HEK293 (cell line): ENCODE measurements around the gene AFAP1L2.

Experiments
- CTCF ChIA-PET: fragments of 350-600 bp; formaldehyde crosslinking; extraction: SDS; loops from one replicate; lab custom pipeline; 2021; ENCODE audit warnings: antibody characterized with exemption; lab: Yijun Ruan, JAX
- POLR2A ChIA-PET: fragments of 300-600 bp; formaldehyde crosslinking; extraction: SDS; loops from one replicate; lab custom pipeline; 2020; ENCODE audit warnings: antibody characterized with exemption, inconsistent platforms; lab: Yijun Ruan, JAX
- H3K27ac ChIP-seq: fragments of 200-500 bp; sonication (Bioruptor generic); 2 replicates; pipeline ENCODE4 v1.5.1; 2014; ENCODE audit warnings: low read depth, low read length, control low read depth, inconsistent platforms; ENCODE audit errors: extremely low read depth
- H3K36me3 ChIP-seq, 2 experiments: fragments of 200-500 bp in 1 of 2; sonication (Bioruptor generic) in 1 of 2; 1 replicate in 1 of 2; 2 replicates in 1 of 2; pipeline ENCODE4 v1.5.1; 2014 to 2017; ENCODE audit warnings: inconsistent platforms in 2 of 2, low read length in 2 of 2; ENCODE audit not compliant: control insufficient read depth in 2 of 2, insufficient read depth in 1 of 2
- H3K4me1 ChIP-seq: fragments of 200-500 bp; sonication (Bioruptor generic); 2 replicates; pipeline ENCODE4 v1.5.1; 2014; ENCODE audit warnings: mild to moderate bottlenecking, low read length, inconsistent platforms; ENCODE audit not compliant: control insufficient read depth, insufficient read depth
- H3K4me3 ChIP-seq: 2 replicates; pipeline ENCODE4 v1.5.1; 2011; ENCODE audit warnings: low read depth, mild to moderate bottlenecking, control low read depth, low read length, moderate library complexity
- H3K9me3 ChIP-seq: fragments of 200-500 bp; sonication (Bioruptor generic); 2 replicates; pipeline ENCODE4 v1.5.1; 2014; ENCODE audit warnings: low read depth, low read length, inconsistent platforms; ENCODE audit not compliant: control insufficient read depth, insufficient read depth
- ELK4 ChIP-seq: IDR thresholded peaks from 2 replicates; pipeline ENCODE4 v1.6.1; 2011; ENCODE audit warnings: mild to moderate bottlenecking, low read depth, low read length, borderline replicate concordance
- GLI2 ChIP-seq: fragments of 450-650 bp; formaldehyde crosslinking; IDR thresholded peaks from 2 replicates; pipeline ENCODE4; 2017; ENCODE audit warnings: missing biosample characterization, missing genetic modification characterization, low read depth, borderline replicate concordance
- KLF9 ChIP-seq: fragments of 450-650 bp; formaldehyde crosslinking; IDR thresholded peaks from 2 replicates; pipeline ENCODE4 v1.5.1; 2016; ENCODE audit warnings: missing biosample characterization, missing genetic modification characterization, low read depth
- SP7 ChIP-seq: fragments of 450-650 bp; formaldehyde crosslinking; IDR thresholded peaks from 2 replicates; pipeline ENCODE4 v1.5.1; 2016; ENCODE audit warnings: missing biosample characterization, missing genetic modification characterization
- ZFHX2 ChIP-seq: fragments of 450-650 bp; formaldehyde crosslinking; conservative IDR thresholded peaks from 2 replicates; pipeline ENCODE4 v1.5.1; 2016; ENCODE audit warnings: missing biosample characterization, missing genetic modification characterization
- ZFP3 ChIP-seq: fragments of 450-650 bp; formaldehyde crosslinking; IDR thresholded peaks from 2 replicates; pipeline ENCODE4 v1.5.1; 2016; ENCODE audit warnings: low read depth, missing biosample characterization, missing genetic modification characterization
- ZFP37 ChIP-seq: fragments of 450-650 bp; formaldehyde crosslinking; IDR thresholded peaks from 2 replicates; pipeline ENCODE4 v1.5.1; 2016; ENCODE audit warnings: missing biosample characterization, missing genetic modification characterization
- ZNF132 ChIP-seq: fragments of 450-650 bp; formaldehyde crosslinking; IDR thresholded peaks from 2 replicates; pipeline ENCODE4 v1.5.1; 2017; ENCODE audit warnings: missing biosample characterization, missing genetic modification characterization, borderline replicate concordance
- ZNF138 ChIP-seq: fragments of 450-650 bp; formaldehyde crosslinking; IDR thresholded peaks from 2 replicates; pipeline ENCODE4 v1.5.1; 2016; ENCODE audit warnings: missing biosample characterization, missing genetic modification characterization, borderline replicate concordance
- ZNF366 ChIP-seq: fragments of 450-650 bp; formaldehyde crosslinking; conservative IDR thresholded peaks from 2 replicates; pipeline ENCODE4 v1.5.1; 2016; ENCODE audit warnings: missing biosample characterization, missing genetic modification characterization
- ZNF391 ChIP-seq: fragments of 450-650 bp; formaldehyde crosslinking; IDR thresholded peaks from 2 replicates; pipeline ENCODE4 v1.5.1; 2016; ENCODE audit warnings: low read depth, missing biosample characterization, missing genetic modification characterization, borderline replicate concordance
- ZNF473 ChIP-seq: fragments of 450-650 bp; formaldehyde crosslinking; IDR thresholded peaks from 2 replicates; pipeline ENCODE4 v1.5.1; 2017; ENCODE audit warnings: missing biosample characterization, missing genetic modification characterization
- ZNF555 ChIP-seq: fragments of 450-650 bp; formaldehyde crosslinking; conservative IDR thresholded peaks from 2 replicates; pipeline ENCODE4 v1.5.1; 2017; ENCODE audit warnings: missing biosample characterization, mild to moderate bottlenecking, missing genetic modification characterization, inconsistent platforms
- ZNF561 ChIP-seq: fragments of 450-650 bp; IDR thresholded peaks from 2 replicates; pipeline ENCODE4 v1.5.1; 2018; ENCODE audit warnings: missing biosample characterization, missing genetic modification characterization, borderline replicate concordance
- ZNF658 ChIP-seq: fragments of 450-650 bp; formaldehyde crosslinking; IDR thresholded peaks from 2 replicates; pipeline ENCODE4; 2016; ENCODE audit warnings: missing biosample characterization, missing genetic modification characterization
- ZNF664 ChIP-seq: fragments of 450-650 bp; formaldehyde crosslinking; IDR thresholded peaks from 2 replicates; pipeline ENCODE4 v1.5.1; 2016; ENCODE audit warnings: missing biosample characterization, missing genetic modification characterization
- ZNF704 ChIP-seq: fragments of 450-650 bp; formaldehyde crosslinking; IDR thresholded peaks from 2 replicates; pipeline ENCODE4 v1.5.1; 2016; ENCODE audit warnings: missing biosample characterization, missing genetic modification characterization
- ZNF837 ChIP-seq: fragments of 450-650 bp; formaldehyde crosslinking; IDR thresholded peaks from 2 replicates; pipeline ENCODE4 v1.5.1; 2016; ENCODE audit warnings: missing biosample characterization, missing genetic modification characterization
- ZXDB ChIP-seq: fragments of 450-650 bp; formaldehyde crosslinking; IDR thresholded peaks from 2 replicates; pipeline ENCODE4 v1.5.1; 2016; ENCODE audit warnings: missing biosample characterization, missing genetic modification characterization
- TF ChIP-seq, protein P1 (sequence below): fragments of 450-650 bp; formaldehyde crosslinking; IDR thresholded peaks from 2 replicates; pipeline ENCODE4 v1.5.1; 2016; ENCODE audit warnings: missing biosample characterization, missing genetic modification characterization
- TF ChIP-seq, protein P2 (sequence below): fragments of 450-650 bp; formaldehyde crosslinking; IDR thresholded peaks from 2 replicates; pipeline ENCODE4 v1.5.1; 2016; ENCODE audit warnings: missing biosample characterization, missing genetic modification characterization

Gene AFAP1L2

DNA sequence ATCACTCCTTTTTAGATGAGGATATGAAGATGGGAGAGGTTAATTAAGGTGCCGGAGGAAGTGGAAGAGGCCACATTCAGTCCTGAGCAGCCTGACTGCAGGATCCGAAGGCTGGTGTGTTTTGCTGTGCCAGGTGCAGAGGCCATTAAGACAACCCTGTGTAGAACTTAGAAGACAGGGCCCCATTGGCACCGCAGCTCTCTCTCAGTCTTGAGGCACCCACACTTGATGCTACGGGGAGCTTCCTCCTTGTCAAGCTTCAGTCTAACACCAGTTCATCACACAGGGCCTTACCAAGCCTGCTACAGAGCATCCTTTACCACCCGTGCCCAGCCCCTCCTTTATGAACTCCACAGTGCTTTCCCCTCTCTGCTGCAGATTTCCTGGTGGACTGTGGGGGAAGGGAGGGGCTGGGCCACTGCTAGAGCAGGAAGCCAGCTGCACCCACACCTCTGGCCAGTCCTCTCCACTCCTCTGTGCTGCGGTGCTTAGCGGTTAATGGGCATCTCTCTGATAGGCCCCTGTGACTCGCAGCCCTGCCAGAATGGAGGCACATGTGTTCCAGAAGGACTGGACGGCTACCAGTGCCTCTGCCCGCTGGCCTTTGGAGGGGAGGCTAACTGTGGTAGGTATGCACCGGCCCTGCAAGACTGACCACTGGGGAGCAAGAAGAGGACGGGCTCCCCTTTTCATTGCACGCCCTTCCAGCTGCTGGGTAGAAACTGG is 119.8 kb downstream of the AFAP1L2 start:
- CTCF ChIA-PET, result interaction anchor here (2.1 kb wide), 1 partner anchor 19 kb away, joined by 7 read pairs; no protein-coding TSS in a partner anchor
- H3K9me3 ChIP-seq, result no peaks in the 10 kb centered on the region
- POLR2A ChIA-PET, result no interaction called here
- H3K4me1 ChIP-seq, result no peaks in the 10 kb centered on the region
- H3K27ac ChIP-seq, result no peak overlapping the region
- H3K4me3 ChIP-seq, result no peak overlapping the region
- TF ChIP-seq GLI2 (tag by site-specific recombination) (no peak), ELK4 (no peak), ZXDB (tag by site-specific recombination) (no peak), ZFP37 (tag by site-specific recombination) (no peak), ZNF561 (tag by site-specific recombination) (no peak), ZNF132 (tag by site-specific recombination) (no peak), ZNF658 (tag by site-specific recombination) (no peak), SP7 (tag by site-specific recombination) (no peak), ZNF138 (tag by site-specific recombination) (no peak), KLF9 (tag by site-specific recombination) (no peak), ZNF704 (tag by site-specific recombination) (no peak), ZNF473 (tag by site-specific recombination) (no peak), ZFHX2 (tag by site-specific recombination) (no peak), ZNF366 (tag by site-specific recombination) (no peak), ZFP3 (no peak), ZNF555 (no peak), ZNF837 (tag by site-specific recombination) (no peak), ZNF391 (tag by site-specific recombination) (no peak)
- TF ChIP-seq, protein P1, sequence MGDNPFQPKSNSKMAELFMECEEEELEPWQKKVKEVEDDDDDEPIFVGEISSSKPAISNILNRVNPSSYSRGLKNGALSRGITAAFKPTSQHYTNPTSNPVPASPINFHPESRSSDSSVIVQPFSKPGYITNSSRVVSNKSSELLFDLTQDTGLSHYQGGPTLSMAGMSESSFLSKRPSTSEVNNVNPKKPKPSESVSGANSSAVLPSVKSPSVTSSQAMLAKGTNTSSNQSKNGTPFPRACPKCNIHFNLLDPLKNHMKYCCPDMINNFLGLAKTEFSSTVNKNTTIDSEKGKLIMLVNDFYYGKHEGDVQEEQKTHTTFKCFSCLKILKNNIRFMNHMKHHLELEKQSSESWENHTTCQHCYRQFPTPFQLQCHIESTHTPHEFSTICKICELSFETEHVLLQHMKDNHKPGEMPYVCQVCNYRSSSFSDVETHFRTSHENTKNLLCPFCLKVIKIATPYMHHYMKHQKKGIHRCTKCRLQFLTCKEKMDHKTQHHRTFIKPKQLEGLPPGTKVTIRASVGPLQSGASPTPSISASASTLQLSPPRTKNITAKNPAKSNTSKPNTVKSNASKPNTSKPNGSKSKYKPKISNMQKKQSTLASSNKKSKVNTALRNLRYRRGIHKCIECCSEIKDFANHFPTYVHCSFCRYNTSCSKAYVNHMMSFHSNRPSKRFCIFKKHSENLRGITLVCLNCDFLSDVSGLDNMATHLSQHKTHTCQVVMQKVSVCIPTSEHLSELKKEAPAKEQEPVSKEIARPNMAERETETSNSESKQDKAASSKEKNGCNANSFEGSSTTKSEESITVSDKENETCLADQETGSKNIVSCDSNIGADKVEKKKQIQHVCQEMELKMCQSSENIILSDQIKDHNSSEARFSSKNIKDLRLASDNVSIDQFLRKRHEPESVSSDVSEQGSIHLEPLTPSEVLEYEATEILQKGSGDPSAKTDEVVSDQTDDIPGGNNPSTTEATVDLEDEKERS (tag by site-specific recombination), result no peak
- H3K36me3 ChIP-seq, result no peaks in the 10 kb centered on the region

DNA sequence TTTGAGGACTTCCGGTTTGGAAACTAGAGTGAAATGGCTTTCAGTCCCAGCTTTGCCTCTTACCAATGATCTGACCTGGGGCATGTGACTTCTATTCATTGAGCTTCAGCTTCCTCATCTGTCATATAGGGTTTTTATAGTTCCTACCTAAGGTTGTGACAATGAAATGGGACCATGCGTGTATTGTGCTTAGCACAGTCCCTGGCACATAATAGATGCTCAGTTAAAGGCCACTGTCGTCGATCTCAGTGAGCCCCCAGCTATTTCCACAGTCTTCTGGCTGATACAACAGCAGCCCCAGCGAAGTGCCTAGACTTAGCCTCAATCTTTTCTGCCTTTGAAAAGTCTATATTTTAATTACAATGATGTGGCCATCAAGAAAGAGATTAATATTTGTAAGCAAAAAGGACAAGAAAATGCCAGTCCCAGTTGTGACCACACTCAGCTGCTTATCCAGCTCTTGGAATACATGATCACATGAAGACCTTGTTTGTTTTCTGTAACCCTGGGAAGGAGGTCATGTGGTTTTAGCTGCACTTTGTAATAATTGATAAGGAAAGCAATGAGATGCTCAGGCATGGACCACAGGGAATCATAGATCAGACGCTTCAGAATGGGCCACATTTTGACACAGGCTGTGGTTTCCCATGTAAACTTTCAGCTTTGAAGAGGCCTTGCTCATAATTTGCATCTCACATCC is 120.6 kb downstream of the AFAP1L2 start:
- TF ChIP-seq, protein P2, sequence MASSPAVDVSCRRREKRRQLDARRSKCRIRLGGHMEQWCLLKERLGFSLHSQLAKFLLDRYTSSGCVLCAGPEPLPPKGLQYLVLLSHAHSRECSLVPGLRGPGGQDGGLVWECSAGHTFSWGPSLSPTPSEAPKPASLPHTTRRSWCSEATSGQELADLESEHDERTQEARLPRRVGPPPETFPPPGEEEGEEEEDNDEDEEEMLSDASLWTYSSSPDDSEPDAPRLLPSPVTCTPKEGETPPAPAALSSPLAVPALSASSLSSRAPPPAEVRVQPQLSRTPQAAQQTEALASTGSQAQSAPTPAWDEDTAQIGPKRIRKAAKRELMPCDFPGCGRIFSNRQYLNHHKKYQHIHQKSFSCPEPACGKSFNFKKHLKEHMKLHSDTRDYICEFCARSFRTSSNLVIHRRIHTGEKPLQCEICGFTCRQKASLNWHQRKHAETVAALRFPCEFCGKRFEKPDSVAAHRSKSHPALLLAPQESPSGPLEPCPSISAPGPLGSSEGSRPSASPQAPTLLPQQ, result no peak
- peak; percentile 90 for TF ChIP-seq ZNF664 (tag by site-specific recombination)
- CTCF ChIA-PET, result interaction anchor here (2.1 kb wide), 1 partner anchor 20 kb away, joined by 7 read pairs; no protein-coding TSS in a partner anchor
- Histone ChIP-seq H3K4me1 (no peaks in the 10 kb centered on the region), H3K27ac (no peak overlapping the region), H3K9me3 (no peaks in the 10 kb centered on the region), H3K4me3 (no peak overlapping the region), H3K36me3 (no peaks in the 10 kb centered on the region)
- POLR2A ChIA-PET, result no interaction called here
